ENCODE measurements around the gene MAN1A1. TPM values are rescaled to one million over a fixed set of nuclear protein-coding genes. Genes with fewer than 3 reads are reported as not detected.

MAN1A1 gene
- polyA plus RNA-seq, 3 donors: 19.1 to 50.1 (median 37.5) TPM

DNA sequence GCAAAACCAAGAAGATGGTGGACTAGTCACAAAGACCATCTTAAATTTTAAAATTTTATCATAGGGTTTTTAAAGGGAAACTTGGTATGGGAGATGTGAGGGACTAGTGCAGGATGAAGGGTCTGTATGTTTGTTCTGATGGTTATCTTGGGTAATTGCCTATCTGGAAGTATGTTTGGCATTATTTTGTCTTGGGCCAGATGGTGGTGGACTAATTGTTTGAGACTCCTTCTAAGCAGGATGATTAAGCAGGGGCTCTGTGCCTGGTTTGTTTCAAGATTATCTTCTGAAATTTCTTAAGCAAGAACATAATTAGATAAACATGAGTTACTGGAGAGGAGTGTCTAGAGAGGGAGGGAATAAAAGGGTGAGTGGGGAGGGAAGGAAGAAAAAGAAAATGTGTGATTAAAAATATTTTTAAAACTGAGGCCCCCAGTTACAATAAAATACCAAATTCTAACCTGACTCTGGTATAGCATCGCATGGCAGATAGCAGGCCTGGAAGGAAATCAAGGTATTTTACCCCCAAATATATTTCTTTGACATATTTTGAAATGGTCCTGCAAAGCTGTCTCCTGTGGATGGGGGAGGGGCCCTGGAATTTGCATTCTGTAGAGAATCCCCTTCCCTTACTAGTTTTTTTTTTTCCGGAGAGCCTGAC is 221.2 kb downstream of the MAN1A1 start:
- H3K27ac ChIP-seq (ENCODE audit: low read depth, low read length): no peak overlapping the region
- 70 to 75% (median 70%) methylated on average over 2 of the region's 2 CpGs for WGBS, 3 donors

DNA sequence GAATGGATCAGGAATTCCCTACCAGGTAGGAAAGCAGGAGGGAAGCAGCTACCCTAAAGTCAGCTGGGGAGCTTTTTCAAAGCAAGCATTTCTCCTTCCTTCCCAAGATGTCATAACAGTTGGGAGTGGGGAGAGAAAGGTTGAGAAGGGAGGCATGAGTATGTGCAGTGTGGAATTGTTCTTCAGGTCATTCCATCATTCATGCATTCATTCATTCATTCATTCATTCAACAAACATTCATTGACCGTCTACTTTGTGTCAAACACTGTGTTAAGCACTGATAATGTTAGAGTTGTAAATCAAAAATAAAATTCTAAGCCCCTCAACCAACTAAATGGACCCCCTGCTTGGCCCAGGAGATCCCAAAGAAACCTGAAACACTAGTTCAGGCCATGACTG is 221.9 kb downstream of the MAN1A1 start:
- no peak overlapping the region for H3K27ac ChIP-seq (ENCODE audit: low read depth, low read length)
- 86 to 96% (median 93%) methylated on average over 1 of the region's 1 CpG for WGBS, 3 donors

Measured in adipose tissue (tissue), 3 donors.